EL (cell line): ENCODE measurements around the gene AKTIP.

Source experiments
- DNase-seq: peaks from one replicate; pipeline ENCODE4 v3.0.0-alpha.2; 2016

Gene AKTIP

DNA sequence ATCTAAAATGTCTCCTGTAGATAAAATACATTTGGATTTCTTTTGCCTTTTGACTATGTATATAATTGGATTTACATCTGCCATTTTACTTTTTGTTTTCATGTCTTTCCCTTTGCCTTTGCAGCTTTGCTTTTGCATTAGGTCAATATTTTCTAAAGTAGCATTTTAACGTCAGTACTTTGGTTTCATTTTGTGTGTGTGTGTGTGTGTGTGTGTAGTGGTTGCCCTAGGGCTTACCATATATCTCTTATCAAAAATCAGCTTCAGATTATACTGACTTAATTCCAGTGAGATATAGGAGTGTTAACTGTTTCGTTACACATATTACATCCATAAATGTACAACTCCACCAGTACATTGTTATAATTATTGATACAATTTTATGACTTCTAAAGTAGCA lies 26.1 kb downstream of the AKTIP start:
- DNase-seq, result no peak

- DNase-seq, result peak; percentile 73
Observed at GRCh38 chr16:53465606-53466280, 37.3 kb downstream of the AKTIP start.

GRCh38 chr16:53458635-53459034 lies 44.4 kb downstream of the AKTIP start:
- no peak for DNase-seq

GRCh38 chr16:53457670-53458069 lies 45.3 kb downstream of the AKTIP start:
- no peak for DNase-seq

DNA sequence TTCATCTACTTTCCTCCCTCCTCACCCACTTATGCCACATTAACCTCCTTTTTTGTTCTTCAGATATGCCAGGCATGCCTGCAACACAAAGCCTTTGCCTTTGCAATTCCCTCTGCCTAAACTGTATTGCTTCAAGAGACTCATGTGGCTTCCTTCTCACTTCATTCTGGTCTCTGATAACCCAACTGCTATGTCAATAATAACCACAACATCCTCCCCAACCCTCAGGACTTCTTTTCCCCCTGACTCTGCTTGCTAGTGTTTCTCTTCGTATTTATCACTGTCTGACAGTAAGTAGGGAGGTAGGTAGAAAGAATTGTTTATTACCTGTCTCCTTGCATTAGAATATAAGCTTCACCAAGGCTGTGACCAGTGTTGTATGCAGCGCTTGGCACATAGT lies 46.4 kb downstream of the AKTIP start:
- no peak for DNase-seq

GRCh38 chr16:53453928-53454327 lies 49.1 kb downstream of the AKTIP start:
- DNase-seq, result no peak

DNA sequence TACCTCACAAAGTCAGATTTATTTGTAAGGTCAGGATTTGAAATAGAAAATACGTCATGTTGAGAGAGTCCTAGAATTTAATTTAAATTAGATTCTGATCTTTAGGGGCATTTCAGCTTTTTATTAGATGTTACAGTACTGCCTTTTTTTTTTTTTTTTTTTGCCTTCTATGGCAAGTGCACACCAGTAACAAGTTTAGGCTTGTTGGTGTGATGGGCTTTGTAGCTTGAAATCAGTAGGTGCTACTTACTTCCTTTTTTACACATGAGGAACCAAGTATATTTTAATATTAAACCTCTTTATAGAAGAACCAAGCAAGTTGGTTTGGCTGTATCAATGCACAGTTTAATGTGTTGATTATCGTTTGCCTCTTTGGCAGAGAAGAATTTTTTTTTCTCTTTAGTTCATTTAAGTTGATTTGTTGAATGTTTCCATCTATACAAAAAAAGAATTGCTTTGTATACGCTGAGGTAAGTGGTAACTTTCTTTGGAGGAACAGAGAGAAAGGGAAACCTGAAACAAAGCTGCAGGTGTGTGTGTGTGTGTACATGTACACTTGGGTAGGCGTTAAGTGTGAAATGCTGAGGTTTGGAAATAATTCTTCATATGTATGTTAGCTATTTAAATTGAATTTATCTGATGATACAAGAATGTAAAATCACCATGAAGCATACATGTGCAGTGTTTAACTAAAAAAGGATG lies 53.0 kb downstream of the AKTIP start:
- DNase-seq, result no peak

DNA sequence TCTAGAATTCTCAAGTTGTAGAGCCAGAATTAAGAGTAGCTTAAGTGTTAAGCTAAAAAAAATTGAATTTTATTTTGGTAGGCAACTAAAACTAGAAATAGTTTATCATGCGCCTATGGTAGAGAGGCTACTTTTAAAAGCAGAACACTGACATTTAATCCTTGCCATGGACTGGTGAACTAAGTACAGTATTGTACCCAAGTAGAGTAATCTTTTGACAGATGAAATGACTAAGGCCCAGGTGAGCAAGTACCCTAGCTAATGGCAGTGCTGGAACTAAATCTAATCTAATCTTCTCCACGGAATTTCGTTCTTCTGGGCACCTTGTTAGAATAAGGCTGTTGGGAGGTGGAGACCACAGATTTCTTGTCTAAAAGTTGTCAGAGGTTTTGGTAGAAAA lies 56.9 kb downstream of the AKTIP start:
- DNase-seq, result no peak

- no peak for DNase-seq
Observed at GRCh38 chr16:53445534-53445933, 57.5 kb downstream of the AKTIP start.
